HG02642 (cell line): ENCODE data around the gene KMT2B.

Experiments used
- ATAC-seq: cut with Tn5 transposase; IDR thresholded peaks from one replicate; pipeline ENCODE4 v1.9.1; 2021; ENCODE audit warnings: mild to moderate bottlenecking; ENCODE audit not compliant: unreplicated experiment, poor library complexity

KMT2B gene

DNA sequence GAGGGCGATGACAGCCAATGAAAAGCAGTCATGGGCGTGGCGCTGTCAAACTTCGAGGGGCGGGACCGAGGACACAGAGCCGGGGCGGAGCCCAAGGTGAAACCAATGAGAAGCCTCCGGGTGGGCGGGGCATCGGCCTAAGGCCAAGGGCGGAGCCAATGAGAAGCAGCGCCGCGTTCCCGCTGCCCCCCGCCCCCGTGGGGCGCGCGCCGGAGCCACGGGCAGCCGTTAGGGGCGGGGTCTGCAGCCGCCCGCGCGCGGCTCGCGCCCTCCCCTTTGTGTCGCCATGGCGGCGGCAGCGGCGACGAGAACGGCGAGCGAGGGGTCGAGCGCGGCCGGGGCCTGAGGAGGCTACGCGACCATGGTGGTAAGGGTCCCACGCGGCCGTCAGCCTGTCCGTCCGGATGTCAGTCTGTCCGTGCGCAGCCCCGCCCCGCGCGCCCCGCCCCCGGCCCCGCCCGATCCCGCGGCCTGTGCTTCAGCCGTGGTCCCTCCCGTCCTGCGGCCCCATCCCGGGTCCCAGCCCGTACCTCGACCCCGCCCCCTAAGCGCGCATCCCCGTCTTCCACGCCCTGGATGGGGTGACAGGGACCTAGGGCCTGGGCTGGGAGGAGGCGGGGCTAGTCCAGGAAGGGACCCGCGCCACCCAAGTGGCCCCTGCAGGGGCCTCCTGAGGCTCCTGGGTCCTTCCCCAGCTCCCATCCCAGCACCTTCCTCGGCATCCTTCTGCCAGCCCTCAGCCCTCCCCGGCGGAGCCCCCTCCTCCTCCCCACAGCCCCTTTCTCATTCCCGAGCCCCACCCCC lies 57.7 kb downstream of the KMT2B start, which contains the start of gene ARHGAP33:
Gene ARHGAP33 (plus strand): TSS at position 267 of the 804 bp plus-strand sequence. CDS start 95 bp downstream, at position 362.
- ATAC-seq: peak; percentile 92

DNA sequence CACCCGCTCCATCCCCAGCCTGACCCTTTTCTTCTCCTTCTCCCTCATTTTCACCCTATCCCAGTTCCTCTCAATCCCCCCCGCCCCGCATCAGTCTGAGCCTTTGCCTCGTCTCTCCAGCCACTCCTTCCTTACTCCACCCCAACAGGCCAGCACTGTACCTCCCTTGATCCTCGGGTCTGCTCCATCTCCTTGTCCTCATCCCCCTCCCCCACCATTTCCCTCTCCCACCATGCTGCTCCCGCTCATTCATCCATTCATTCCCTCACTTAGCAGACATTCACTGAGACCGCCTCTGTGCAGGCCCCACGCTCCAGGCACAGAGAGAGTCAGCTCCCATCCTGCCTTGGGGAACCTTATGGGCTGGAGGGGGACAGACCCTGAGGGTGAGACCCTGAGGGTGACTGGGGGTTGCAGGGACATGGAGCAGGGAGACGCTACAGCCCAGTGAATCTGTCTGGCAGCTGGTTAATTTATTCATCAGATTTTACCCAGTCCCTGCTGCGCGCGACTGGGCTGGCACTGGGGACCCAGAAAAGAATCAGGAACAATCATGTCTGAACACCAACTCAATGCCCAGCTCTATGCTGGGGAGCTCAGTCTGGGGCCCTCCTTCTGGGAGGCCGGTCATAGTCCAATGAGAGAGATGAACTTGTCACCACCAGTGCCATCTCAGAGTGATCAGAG lies 58.4 kb downstream of the KMT2B start:
- no peak for ATAC-seq

DNA sequence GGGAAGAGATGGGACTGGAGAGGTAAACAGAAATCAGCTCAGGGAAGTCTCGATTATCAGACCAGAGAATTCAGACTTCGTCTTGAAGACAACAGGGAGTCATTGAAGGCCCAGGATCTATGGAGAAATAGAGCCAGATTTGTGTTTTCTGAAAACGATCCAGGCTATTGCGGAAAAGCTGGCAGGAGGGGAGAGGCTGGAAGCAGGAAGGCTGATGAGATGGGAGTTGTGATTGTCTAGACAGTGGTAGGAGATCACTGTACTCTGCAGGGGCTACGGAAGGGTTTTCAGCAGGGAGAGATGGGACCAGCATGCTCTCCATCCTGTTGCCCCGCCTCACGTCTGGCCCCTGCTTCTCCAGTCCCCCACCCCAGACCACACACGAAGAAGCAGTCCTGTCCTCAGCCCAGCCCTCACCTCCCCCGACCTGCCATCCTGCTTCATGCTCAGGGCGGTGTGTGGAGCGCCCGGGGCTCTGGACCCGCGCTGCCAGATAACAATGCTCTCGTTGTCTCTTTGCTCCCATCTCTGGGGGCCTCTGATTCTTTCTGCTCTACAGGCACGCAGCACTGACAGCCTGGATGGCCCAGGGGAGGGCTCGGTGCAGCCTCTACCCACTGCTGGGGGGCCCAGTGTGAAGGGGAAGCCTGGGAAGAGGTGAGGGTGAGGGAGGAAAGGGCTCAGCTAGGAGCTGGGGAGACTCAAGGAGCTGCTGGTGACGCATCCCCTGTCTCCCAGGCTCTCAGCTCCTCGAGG lies 59.5 kb downstream of the KMT2B start:
- no peak for ATAC-seq

DNA sequence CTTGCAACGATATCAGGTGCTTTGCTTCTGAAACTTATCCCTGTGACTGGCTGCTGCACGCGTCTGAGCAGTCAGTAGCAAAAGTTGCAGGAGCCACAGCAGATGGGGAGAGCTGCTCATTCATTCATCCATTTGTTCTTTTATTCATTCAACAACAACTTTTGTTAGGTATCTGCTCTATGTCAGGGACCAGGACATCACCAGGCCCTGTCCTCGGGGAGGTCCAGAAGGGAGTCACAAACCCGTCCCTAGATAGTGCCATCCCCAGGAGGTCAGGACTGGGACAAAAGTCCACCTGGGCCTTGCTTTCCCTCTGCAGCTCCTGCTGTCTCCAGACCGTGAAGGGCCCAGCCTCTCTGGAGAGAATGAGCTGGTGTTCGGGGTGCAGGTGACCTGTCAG lies 60.2 kb downstream of the KMT2B start:
- ATAC-seq: no peak

DNA sequence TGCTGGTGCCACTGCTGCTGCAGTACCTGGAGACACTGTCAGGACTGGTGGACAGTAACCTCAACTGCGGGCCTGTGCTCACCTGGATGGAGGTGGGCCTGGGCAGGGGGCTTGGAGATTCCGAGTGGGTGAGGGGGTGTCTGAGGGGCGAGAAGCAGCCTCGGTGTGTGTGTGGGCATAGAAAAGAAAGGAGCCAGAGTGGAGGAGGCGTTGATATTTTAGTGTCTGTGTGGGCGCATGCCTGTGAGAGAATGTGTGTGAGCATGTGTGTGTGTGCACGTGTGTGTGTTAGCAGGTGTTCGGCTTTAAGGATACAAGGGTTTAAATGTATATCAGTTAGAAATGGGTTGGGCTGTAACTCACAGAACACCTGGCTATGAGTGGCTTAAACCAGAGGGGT lies 61.2 kb downstream of the KMT2B start:
- ATAC-seq: no peak

DNA sequence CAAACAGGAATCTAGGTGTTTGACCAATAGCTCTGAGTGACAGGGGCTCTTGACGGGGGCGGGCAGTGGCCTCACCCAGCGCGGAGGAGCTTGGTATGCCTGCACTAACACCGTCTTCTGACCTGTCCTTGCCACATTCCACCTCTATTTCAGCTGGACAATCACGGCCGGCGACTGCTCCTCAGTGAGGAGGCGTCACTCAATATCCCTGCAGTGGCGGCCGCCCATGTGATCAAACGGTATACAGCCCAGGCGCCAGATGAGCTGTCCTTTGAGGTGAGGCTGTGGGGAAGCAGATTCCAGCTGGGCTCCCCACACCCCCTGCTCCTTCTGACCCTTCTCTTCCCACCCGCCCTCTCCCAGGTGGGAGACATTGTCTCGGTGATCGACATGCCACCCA lies 62.3 kb downstream of the KMT2B start:
- ATAC-seq: no peak

DNA sequence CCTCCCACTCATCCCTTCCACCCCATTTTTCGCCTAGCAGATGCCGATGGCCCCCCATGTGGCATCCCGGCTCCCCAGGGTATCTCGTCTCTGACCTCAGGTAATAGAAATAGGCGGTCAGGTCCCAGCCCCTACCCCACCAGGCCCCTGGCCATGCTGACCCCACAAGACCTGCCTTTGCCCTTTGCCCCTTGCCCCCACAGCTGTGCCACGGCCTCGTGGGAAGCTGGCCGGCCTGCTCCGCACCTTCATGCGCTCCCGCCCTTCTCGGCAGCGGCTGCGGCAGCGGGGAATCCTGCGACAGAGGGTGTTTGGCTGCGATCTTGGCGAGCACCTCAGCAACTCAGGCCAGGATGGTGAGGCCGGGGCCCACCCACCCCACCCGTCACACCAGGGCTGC lies 62.9 kb downstream of the KMT2B start:
- no peak for ATAC-seq

DNA sequence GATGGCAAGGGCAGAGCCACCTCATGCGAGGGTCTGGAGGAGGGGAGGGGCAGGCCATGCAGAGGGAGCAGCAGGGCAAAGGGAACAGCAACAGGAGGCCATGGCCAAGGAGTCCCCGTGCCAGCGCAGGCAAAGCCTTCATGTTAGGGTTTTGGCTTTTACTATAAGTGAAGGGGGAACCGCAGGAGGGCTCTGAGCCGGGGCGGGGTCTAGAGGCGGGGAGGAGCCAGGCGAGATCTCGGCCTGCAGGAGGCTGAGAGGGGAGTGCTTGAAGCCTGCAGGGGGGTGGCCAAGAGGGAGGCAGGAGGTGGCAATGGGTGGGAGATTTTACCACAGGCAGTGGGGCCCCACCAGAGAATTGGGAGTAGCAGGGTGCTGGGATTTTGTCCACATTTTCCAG lies 63.8 kb downstream of the KMT2B start:
- ATAC-seq: no peak

DNA sequence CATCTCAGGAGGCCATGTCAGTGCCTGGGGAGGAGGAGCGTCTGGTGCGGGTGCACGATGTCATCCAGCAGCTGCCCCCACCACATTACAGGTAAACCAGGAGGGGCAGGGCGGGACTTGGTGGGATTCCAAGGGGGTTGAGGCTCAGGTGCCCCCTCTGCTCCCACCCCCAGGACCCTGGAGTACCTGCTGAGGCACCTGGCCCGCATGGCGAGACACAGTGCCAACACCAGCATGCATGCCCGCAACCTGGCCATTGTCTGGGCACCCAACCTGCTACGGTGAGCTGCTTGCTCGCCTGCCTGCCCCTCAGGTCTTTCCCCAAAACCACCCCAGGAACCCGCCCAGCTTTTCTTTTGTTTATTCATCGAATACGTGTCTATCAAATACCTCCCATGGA lies 64.8 kb downstream of the KMT2B start:
- ATAC-seq: no peak

DNA sequence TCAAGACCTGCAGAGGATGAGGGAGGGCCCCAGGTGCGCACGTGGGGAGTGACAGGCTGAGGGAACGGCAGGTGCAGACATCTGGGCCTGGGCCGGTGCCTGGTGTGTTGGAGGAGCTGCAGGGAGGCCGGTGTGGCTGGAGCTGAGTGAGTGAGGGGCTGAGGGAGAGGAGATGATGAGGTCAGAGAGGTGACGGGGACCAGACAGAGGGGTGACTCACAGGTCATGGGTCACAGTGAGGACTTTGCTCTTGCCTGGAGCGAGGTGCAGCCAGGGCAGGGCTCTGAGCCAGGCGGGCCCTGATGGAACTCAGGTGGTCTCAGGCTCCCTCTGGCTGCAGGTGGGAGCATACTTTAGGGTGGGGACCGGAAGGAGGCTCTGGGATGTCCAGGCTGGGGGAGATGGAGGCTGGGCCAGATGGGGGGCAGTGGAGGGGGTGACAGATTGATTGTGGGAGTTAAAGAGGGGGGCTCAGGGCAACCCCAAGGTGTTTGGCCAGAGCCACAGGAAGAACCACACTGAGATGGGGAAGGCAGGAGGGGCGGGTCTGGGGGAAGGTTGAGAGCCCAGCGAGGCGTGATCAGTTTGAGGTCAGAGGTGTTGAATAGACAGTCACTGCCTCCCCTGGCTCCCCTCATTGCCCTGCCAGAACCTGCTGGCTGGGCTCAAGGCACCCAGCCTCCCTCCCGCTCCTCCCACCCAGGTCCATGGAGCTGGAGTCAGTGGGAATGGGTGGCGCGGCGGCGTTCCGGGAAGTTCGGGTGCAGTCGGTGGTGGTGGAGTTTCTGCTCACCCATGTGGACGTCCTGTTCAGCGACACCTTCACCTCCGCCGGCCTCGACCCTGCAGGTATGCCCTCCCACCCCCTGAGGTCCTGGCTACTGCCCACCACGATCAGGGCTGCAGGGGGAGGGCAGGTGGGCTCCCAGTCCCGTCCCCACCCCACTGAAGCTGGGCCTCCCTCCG lies 65.9 kb downstream of the KMT2B start:
- no peak for ATAC-seq

DNA sequence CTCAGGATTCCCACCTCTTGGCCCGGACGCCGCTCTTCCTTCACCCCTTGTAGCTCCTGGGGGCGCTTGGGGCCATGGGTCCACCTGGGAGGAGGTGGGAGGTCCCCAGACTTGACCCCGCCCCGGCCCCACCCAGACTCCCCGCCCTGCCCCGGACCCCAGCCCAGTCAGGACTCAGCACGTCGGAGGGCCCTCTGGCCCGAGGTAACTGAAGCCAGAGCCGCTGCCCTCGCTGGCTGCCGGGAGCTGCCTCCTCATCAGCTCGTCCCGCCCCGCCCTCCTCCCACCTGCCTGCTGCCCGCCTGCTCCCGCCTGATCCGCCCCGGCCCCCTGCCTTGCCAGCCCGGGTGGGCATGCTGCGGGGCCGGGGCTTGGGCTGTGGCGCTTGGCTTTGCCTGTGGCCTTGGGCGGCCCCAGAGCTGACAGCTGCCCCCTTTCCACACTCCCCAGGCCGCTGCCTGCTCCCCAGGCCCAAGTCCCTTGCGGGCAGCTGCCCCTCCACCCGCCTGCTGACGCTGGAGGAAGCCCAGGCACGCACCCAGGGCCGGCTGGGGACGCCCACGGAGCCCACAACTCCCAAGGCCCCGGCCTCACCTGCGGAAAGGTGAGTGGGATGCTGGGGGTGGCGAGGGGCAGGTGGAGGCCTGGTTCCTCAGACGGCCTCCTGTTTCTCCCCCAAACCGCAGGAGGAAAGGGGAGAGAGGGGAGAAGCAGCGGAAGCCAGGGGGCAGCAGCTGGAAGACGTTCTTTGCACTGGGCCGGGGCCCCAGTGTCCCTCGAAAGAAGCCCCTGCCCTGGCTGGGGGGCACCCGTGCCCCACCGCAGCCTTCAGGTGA lies 66.9 kb downstream of the KMT2B start:
- no peak for ATAC-seq

DNA sequence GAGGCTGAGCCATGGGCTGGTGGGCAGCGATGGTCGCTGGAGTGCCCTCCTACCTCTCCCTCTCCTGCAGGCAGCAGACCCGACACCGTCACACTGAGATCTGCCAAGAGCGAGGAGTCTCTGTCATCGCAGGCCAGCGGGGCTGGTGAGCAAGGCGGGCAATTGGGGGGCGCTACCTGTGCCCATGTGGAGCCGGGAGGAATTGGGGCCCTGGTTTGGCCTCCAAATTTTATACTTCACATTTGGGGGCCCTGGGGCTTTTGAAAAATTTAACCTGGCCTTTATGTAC lies 67.5 kb downstream of the KMT2B start:
- no peak for ATAC-seq

DNA sequence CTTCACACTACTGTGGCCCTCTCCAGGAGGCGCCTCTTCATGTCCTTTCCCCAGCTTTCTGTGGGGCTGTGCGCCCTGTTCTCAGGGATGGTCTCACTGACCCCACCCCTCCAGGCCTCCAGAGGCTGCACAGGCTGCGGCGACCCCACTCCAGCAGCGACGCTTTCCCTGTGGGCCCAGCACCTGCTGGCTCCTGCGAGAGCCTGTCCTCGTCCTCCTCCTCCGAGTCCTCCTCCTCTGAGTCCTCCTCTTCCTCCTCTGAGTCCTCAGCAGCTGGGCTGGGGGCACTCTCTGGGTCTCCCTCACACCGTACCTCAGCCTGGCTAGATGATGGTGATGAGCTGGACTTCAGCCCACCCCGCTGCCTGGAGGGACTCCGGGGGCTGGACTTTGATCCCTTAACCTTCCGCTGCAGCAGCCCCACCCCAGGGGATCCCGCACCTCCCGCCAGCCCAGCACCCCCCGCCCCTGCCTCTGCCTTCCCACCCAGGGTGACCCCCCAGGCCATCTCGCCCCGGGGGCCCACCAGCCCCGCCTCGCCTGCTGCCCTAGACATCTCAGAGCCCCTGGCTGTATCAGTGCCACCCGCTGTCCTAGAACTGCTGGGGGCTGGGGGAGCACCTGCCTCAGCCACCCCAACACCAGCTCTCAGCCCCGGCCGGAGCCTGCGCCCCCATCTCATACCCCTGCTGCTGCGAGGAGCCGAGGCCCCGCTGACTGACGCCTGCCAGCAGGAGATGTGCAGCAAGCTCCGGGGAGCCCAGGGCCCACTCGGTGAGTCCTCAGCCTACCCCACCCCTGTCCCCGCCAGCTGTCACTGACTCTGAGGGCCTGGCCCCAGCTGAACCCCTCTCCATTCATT lies 68.7 kb downstream of the KMT2B start:
- no peak for ATAC-seq

DNA sequence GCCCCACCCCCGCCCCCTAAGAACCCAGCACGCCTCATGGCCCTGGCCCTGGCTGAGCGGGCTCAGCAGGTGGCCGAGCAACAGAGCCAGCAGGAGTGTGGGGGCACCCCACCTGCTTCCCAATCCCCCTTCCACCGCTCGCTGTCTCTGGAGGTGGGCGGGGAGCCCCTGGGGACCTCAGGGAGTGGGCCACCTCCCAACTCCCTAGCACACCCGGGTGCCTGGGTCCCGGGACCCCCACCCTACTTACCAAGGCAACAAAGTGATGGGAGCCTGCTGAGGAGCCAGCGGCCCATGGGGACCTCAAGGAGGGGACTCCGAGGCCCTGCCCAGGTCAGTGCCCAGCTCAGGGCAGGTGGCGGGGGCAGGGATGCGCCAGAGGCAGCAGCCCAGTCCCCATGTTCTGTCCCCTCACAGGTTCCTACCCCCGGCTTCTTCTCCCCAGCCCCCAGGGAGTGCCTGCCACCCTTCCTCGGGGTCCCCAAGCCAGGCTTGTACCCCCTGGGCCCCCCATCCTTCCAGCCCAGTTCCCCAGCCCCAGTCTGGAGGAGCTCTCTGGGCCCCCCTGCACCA lies 69.5 kb downstream of the KMT2B start:
- no peak for ATAC-seq
